HepG2 (cell line): ENCODE data around the gene B3GNT2. TPM values are rescaled to one million over a fixed set of nuclear protein-coding genes. Genes with fewer than 3 reads are reported as not detected.

Experiments
- ETS1 ChIP-seq: sonication (generic); formaldehyde crosslinking; IDR thresholded peaks from 2 replicates; pipeline ENCODE4 v1.4.0; 2020; ENCODE audit warnings: missing genetic modification reagents
- MEF2D ChIP-seq: sonication (generic); formaldehyde crosslinking; IDR thresholded peaks from 2 replicates; pipeline ENCODE4 v1.5.1; 2020; ENCODE audit warnings: mild to moderate bottlenecking, missing genetic modification reagents
- SKIL ChIP-seq: sonication (generic); formaldehyde crosslinking; IDR thresholded peaks from 2 replicates; pipeline ENCODE4 v1.8.0; 2022; ENCODE audit warnings: missing genetic modification reagents, mild to moderate bottlenecking, moderate library complexity, borderline replicate concordance
- ZFP82 ChIP-seq: sonication (generic); formaldehyde crosslinking; IDR thresholded peaks from 2 replicates; pipeline ENCODE4 v1.5.1; 2020; ENCODE audit warnings: mild to moderate bottlenecking, missing genetic modification reagents, borderline replicate concordance
- ZGPAT ChIP-seq: IDR thresholded peaks from 2 replicates; pipeline ENCODE4 v1.6.1; 2016; ENCODE audit warnings: mild to moderate bottlenecking
- ZNF350 ChIP-seq: sonication (generic); formaldehyde crosslinking; IDR thresholded peaks from 2 replicates; pipeline ENCODE4 v1.4.0; 2020; ENCODE audit warnings: mild to moderate bottlenecking, low read depth, missing genetic modification reagents, borderline replicate concordance
- polyA plus RNA-seq, 8 experiments: library from polyadenylated mRNA; depleted of rRNA in 3 of 8; stranded (reverse) in 7 of 8; unstranded in 1 of 8; fragments of >200 nt; fragmentation: Illumina TruSeq in 4 of 8; extraction: Trizol in 4 of 8; gene quantifications; 2 replicates each; pipeline versions ENCODE4 v1.2.1 to v1.2.3, GENCODE V29; 2011 to 2016; ENCODE audit warnings: low read depth in 4 of 8, missing spikeins in 1 of 8, mixed read lengths in 1 of 8; ENCODE audit not compliant: insufficient read depth in 1 of 8
- total RNA-seq, 5 experiments: library from RNA; depleted of rRNA; stranded (reverse); fragments of >200 nt; fragmentation: Illumina TruSeq; extraction: Trizol; gene quantifications; 2 replicates each; pipeline ENCODE4 v1.2.3, GENCODE V29; 2016; ENCODE audit warnings: low read depth in 1 of 5

The B3GNT2 gene
- total and polyA plus RNA-seq, 2 of the 13 experiments (the other 11 are each of a cell fraction or from before 2014, with no cell fraction given): 26.3 to 28.5 TPM

- TF ChIP-seq ZFP82 (CRISPR knock-in tag) (no peak; the same call in 1 of the 2 replicates), ZNF350 (CRISPR knock-in tag) (peak; percentile 16; the same call in 1 of the 2 replicates), MEF2D (CRISPR knock-in tag) (no peak), SKIL (CRISPR knock-in tag) (0 out of 2 replicates have a peak, but pooled peaks have one; percentile 18), ETS1 (CRISPR knock-in tag) (no peak), ZGPAT (peak; percentile 40; the same call in 1 of the 2 replicates)
Measured at GRCh38 chr2:62196278-62196901, 475 bp downstream of the B3GNT2 start (continued).
